Mammary epithelial cell (primary cell): ENCODE results near the gene UPK2.

Experiments
- EZH2 ChIP-seq: IDR thresholded peaks from 2 replicates; pipeline ENCODE4 v1.6.1; 2012; ENCODE audit warnings: low read length, inconsistent platforms, borderline replicate concordance
- TF ChIP-seq, protein P1 (sequence below), 2 donors: IDR thresholded peaks in 1 of 2; conservative IDR thresholded peaks in 1 of 2; 2 replicates each; pipeline ENCODE4 v1.5.1; 2011 to 2012; ENCODE audit warnings: inconsistent platforms in 2 of 2, low read length in 2 of 2, mild to moderate bottlenecking in 2 of 2, control low read depth in 1 of 2, low read depth in 1 of 2; ENCODE audit not compliant: insufficient read depth in 1 of 2; ENCODE audit errors: extremely low read depth in 1 of 2

DNA sequence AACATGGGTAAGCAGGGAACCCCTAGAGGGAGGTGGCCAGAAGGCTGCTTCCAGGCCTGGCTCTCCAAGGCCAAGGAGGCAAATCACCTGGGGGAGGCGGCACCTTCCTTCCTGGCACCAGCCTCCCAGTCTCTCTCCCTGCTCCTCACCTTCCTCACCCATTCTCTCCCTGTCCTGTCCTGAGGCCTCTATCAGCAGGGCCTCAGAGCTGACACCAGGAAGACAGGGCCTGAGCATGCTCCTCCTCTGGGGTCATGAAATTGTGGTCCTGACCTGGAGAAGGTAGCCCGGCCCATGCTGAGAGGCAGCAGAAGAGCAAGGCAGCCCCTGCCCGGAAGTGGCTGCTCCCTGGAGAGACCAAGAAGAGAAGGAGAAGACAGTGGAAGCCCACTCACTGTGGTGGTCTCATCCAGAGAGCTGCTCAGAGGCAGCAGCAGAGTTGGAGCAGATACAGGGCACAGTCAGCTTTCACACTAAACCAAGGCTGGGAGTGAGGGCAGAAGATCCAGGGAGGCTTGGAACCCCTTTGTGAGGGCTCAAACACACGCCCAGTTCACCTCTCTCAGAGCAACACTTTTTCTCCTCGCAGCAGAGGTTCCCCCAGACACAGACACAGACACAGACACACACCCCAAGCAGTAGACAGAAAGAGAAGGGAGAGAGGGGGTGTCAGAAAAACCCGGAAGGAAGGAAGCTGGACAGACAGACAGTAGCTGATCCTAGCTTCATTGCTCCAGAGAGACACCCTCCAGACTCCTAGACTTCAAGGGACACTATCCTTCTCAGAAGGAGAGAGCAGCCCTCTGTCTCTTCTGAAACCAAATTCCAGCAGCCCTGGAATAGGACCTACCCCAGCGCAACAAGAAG is 32.1 kb upstream of the UPK2 start:
- TF ChIP-seq, protein P1, sequence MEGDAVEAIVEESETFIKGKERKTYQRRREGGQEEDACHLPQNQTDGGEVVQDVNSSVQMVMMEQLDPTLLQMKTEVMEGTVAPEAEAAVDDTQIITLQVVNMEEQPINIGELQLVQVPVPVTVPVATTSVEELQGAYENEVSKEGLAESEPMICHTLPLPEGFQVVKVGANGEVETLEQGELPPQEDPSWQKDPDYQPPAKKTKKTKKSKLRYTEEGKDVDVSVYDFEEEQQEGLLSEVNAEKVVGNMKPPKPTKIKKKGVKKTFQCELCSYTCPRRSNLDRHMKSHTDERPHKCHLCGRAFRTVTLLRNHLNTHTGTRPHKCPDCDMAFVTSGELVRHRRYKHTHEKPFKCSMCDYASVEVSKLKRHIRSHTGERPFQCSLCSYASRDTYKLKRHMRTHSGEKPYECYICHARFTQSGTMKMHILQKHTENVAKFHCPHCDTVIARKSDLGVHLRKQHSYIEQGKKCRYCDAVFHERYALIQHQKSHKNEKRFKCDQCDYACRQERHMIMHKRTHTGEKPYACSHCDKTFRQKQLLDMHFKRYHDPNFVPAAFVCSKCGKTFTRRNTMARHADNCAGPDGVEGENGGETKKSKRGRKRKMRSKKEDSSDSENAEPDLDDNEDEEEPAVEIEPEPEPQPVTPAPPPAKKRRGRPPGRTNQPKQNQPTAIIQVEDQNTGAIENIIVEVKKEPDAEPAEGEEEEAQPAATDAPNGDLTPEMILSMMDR (conservative IDR thresholded peaks at IDR 0.05 in 1 of 2, IDR thresholded peaks at IDR 0.05 in 1 of 2; ENCODE audit: extremely low read depth in 1 of 2, insufficient read depth in 1 of 2, low read depth in 1 of 2, low read length in 2 of 2) = peak in 1 of 2 donors; percentile 10
- TF ChIP-seq EZH2 = no peak
